IPS-20b (cell line): Measurements from ENCODE around the gene RRP1.

ENCODE experiments used
- H3K27ac ChIP-seq: one replicate; pipeline ENCODE4 v1.5.1; 2013; ENCODE audit warnings: low read length
- H3K27me3 ChIP-seq: 2 replicates; pipeline ENCODE4 v1.6.1; 2013; ENCODE audit warnings: mild to moderate bottlenecking, low read length, inconsistent platforms; ENCODE audit not compliant: insufficient read depth
- H3K36me3 ChIP-seq: 2 replicates; pipeline ENCODE4 v1.6.1; 2013; ENCODE audit warnings: low read depth, mild to moderate bottlenecking, inconsistent platforms, low read length, moderate library complexity; ENCODE audit not compliant: insufficient read depth
- H3K4me1 ChIP-seq: 2 replicates; pipeline ENCODE4 v1.6.1; 2013; ENCODE audit warnings: mild to moderate bottlenecking, control low read depth, inconsistent platforms, low read length, moderate library complexity; ENCODE audit not compliant: insufficient read depth
- H3K4me3 ChIP-seq: 2 replicates; pipeline ENCODE4 v1.5.1; 2013; ENCODE audit warnings: mild to moderate bottlenecking, low read length, inconsistent platforms
- H3K9ac ChIP-seq: 2 replicates; pipeline ENCODE4 v1.6.1; 2013; ENCODE audit warnings: low read depth, mild to moderate bottlenecking, inconsistent platforms, low read length, moderate library complexity
- H3K9me3 ChIP-seq: 2 replicates; pipeline ENCODE4 v1.6.1; 2013; ENCODE audit warnings: mild to moderate bottlenecking, low read depth, low read length, inconsistent platforms; ENCODE audit not compliant: insufficient read depth

The RRP1 gene

GRCh38 chr21:43797925-43798715, 8.7 kb downstream of the RRP1 start:
- H3K27me3 ChIP-seq = no peaks in the 10 kb centered on the region
- H3K4me3 ChIP-seq = no peak overlapping the region
- H3K9ac ChIP-seq = no peak overlapping the region
- no peaks in the 10 kb centered on the region for H3K9me3 ChIP-seq
- no peak overlapping the region for H3K27ac ChIP-seq
- H3K4me1 ChIP-seq = no peaks in the 10 kb centered on the region
- peaks cover 100% of the 10 kb centered on the region for H3K36me3 ChIP-seq

GRCh38 chr21:43799301-43799840, 10.0 kb downstream of the RRP1 start:
- Histone ChIP-seq H3K27ac (no peak overlapping the region), H3K27me3 (no peaks in the 10 kb centered on the region), H3K36me3 (peaks cover 100% of the 10 kb centered on the region), H3K9ac (no peak overlapping the region), H3K4me3 (no peak overlapping the region), H3K9me3 (no peaks in the 10 kb centered on the region), H3K4me1 (no peaks in the 10 kb centered on the region)

GRCh38 chr21:43800124-43800523, 10.7 kb downstream of the RRP1 start:
- Histone ChIP-seq H3K27me3 (no peaks in the 10 kb centered on the region), H3K9ac (no peak overlapping the region), H3K4me1 (no peaks in the 10 kb centered on the region), H3K4me3 (no peak overlapping the region), H3K27ac (no peak overlapping the region), H3K36me3 (peaks cover 92% of the 10 kb centered on the region), H3K9me3 (no peaks in the 10 kb centered on the region)

GRCh38 chr21:43800566-43800965, 11.2 kb downstream of the RRP1 start:
- no peak overlapping the region for H3K4me3 ChIP-seq
- H3K9me3 ChIP-seq = no peaks in the 10 kb centered on the region
- H3K4me1 ChIP-seq = no peaks in the 10 kb centered on the region
- H3K36me3 ChIP-seq = peaks cover 88% of the 10 kb centered on the region
- no peak overlapping the region for H3K27ac ChIP-seq
- H3K27me3 ChIP-seq = no peaks in the 10 kb centered on the region
- H3K9ac ChIP-seq = no peak overlapping the region

GRCh38 chr21:43801006-43801783, 11.8 kb downstream of the RRP1 start:
- Histone ChIP-seq H3K27ac (no peak overlapping the region), H3K4me3 (no peak overlapping the region), H3K4me1 (no peaks in the 10 kb centered on the region), H3K9me3 (no peaks in the 10 kb centered on the region), H3K9ac (no peak overlapping the region), H3K36me3 (peaks cover 88% of the 10 kb centered on the region), H3K27me3 (no peaks in the 10 kb centered on the region)

- no peak overlapping the region for H3K9ac ChIP-seq
- H3K36me3 ChIP-seq = peaks cover 76% of the 10 kb centered on the region
- H3K27me3 ChIP-seq = no peaks in the 10 kb centered on the region
- no peaks in the 10 kb centered on the region for H3K9me3 ChIP-seq
- no peak overlapping the region for H3K4me3 ChIP-seq
- no peak overlapping the region for H3K27ac ChIP-seq
- no peaks in the 10 kb centered on the region for H3K4me1 ChIP-seq
Observed at GRCh38 chr21:43802713-43803313, 13.4 kb downstream of the RRP1 start.

GRCh38 chr21:43803558-43804300, 14.4 kb downstream of the RRP1 start:
- no peaks in the 10 kb centered on the region for H3K27me3 ChIP-seq
- no peaks in the 10 kb centered on the region for H3K9me3 ChIP-seq
- peaks cover 66% of the 10 kb centered on the region for H3K36me3 ChIP-seq
- H3K4me3 ChIP-seq = no peak overlapping the region
- no peak overlapping the region for H3K9ac ChIP-seq
- no peak overlapping the region for H3K27ac ChIP-seq
- no peaks in the 10 kb centered on the region for H3K4me1 ChIP-seq

GRCh38 chr21:43805275-43805800, 16.0 kb downstream of the RRP1 start:
- H3K9me3 ChIP-seq = no peaks in the 10 kb centered on the region
- H3K4me3 ChIP-seq = no peak overlapping the region
- H3K27ac ChIP-seq = no peak overlapping the region
- H3K27me3 ChIP-seq = no peaks in the 10 kb centered on the region
- no peak overlapping the region for H3K9ac ChIP-seq
- no peaks in the 10 kb centered on the region for H3K4me1 ChIP-seq
- H3K36me3 ChIP-seq = peaks cover 50% of the 10 kb centered on the region

- H3K9me3 ChIP-seq = no peaks in the 10 kb centered on the region
- H3K4me3 ChIP-seq = no peak overlapping the region
- H3K27ac ChIP-seq = no peak overlapping the region
- H3K36me3 ChIP-seq = peaks cover 42% of the 10 kb centered on the region
- no peaks in the 10 kb centered on the region for H3K4me1 ChIP-seq
- H3K27me3 ChIP-seq = no peaks in the 10 kb centered on the region
- H3K9ac ChIP-seq = no peak overlapping the region
Observed at GRCh38 chr21:43806017-43806710, 16.8 kb downstream of the RRP1 start.

- Histone ChIP-seq H3K9me3 (no peaks in the 10 kb centered on the region), H3K4me1 (no peaks in the 10 kb centered on the region), H3K27me3 (no peaks in the 10 kb centered on the region), H3K4me3 (no peak overlapping the region), H3K27ac (no peak overlapping the region), H3K9ac (no peak overlapping the region), H3K36me3 (peaks cover 20% of the 10 kb centered on the region; the same call in 1 of the 2 replicates)
Observed at GRCh38 chr21:43808367-43808766, 19.0 kb downstream of the RRP1 start.
